K562 (cell line): ENCODE data around the gene FBXO21. TPM values are rescaled to one million over a fixed set of nuclear protein-coding genes. Genes with fewer than 3 reads are reported as not detected.

Source experiments
- ARNT ChIP-seq, 2 experiments: fragments of 450-650 bp; IDR thresholded peaks; 2 replicates each; pipeline ENCODE4 v1.6.1; 2016; ENCODE audit warnings: mild to moderate bottlenecking in 1 of 2
- PCBP1 ChIP-seq: fragments of 200-400 bp; formaldehyde crosslinking; IDR thresholded peaks from 2 replicates; pipeline ENCODE4 v1.6.1; 2018; ENCODE audit warnings: mild to moderate bottlenecking, low read depth, low read length; ENCODE audit not compliant: poor library complexity, severe bottlenecking
- POLR2G ChIP-seq: fragments of 200-400 bp; formaldehyde crosslinking; IDR thresholded peaks from 2 replicates; pipeline ENCODE4 v1.6.1; 2017; ENCODE audit warnings: low read depth, mild to moderate bottlenecking, antibody characterized with exemption, low read length, moderate library complexity
- SPI1 ChIP-seq: IDR thresholded peaks from 2 replicates; pipeline ENCODE4 v1.6.1; 2011; ENCODE audit warnings: low read depth, low read length, control low read depth, borderline replicate concordance
- STAT5B ChIP-seq: fragments of 250-450 bp; sonication (Bioruptor Pico); IDR thresholded peaks from 2 replicates; pipeline ENCODE4 v1.8.0; 2021; ENCODE audit warnings: mild to moderate bottlenecking, inconsistent platforms
- ZNF408 ChIP-seq: fragments of 250-450 bp; sonication (Bioruptor Pico); IDR thresholded peaks from 2 replicates; pipeline ENCODE4 v1.4.0; 2020; ENCODE audit warnings: low read depth, mild to moderate bottlenecking, moderate library complexity
- ZNF41 ChIP-seq: fragments of 250-450 bp; sonication (Bioruptor Pico); conservative IDR thresholded peaks from 2 replicates; pipeline ENCODE4 v1.4.0; 2020; ENCODE audit warnings: mild to moderate bottlenecking
- polyA plus RNA-seq, 8 experiments: library from polyadenylated mRNA; depleted of rRNA in 4 of 8; stranded (reverse) in 5 of 8; unstranded in 3 of 8; fragments of >200 nt; fragmentation: Nextera tagmentation in 2 of 8; fragmentation: Illumina TruSeq in 1 of 8; extraction: Ambion mirVana in 2 of 8; extraction: Trizol in 1 of 8; gene quantifications; 2 replicates each; pipeline versions ENCODE4 v1.2.1 to v1.2.3, GENCODE V29; 2011 to 2014; ENCODE audit warnings: inconsistent platforms in 1 of 8, missing spikeins in 1 of 8
- total RNA-seq, 7 experiments: library from RNA; depleted of rRNA in 6 of 7; stranded (reverse); fragments of >200 nt in 6 of 7; fragmentation: Illumina TruSeq in 2 of 7; extraction: Trizol in 2 of 7; gene quantifications; 2 replicates each; pipeline versions ENCODE4 v1.2.1 to v1.2.3, GENCODE V29; 2011 to 2021; ENCODE audit warnings: low replicate concordance in 1 of 7
- TF ChIP-seq, protein P1 (sequence below): fragments of 450-650 bp; IDR thresholded peaks from 2 replicates; pipeline ENCODE4 v1.6.1; 2014; ENCODE audit warnings: low read depth, mild to moderate bottlenecking, moderate library complexity, borderline replicate concordance
- TF ChIP-seq, protein P2 (sequence below): fragments of 200-400 bp; formaldehyde crosslinking; IDR thresholded peaks from 2 replicates; pipeline ENCODE4 v1.6.1; 2017; ENCODE audit warnings: mild to moderate bottlenecking, low read depth, low read length, moderate library complexity
- TF ChIP-seq, protein P3 (sequence below): fragments of 450-650 bp; IDR thresholded peaks from 2 replicates; pipeline ENCODE4 v1.6.1; 2016
- TF ChIP-seq, protein P4 (sequence below): fragments of 450-650 bp; IDR thresholded peaks from 2 replicates; pipeline ENCODE4 v1.6.1; 2016; ENCODE audit warnings: borderline replicate concordance

The FBXO21 gene
- total and polyA plus RNA-seq, 9 of the 15 experiments (the other 6 are each of a cell fraction or from before 2014, with no cell fraction given): 3.0 to 50.9 (median 9.1) TPM

DNA sequence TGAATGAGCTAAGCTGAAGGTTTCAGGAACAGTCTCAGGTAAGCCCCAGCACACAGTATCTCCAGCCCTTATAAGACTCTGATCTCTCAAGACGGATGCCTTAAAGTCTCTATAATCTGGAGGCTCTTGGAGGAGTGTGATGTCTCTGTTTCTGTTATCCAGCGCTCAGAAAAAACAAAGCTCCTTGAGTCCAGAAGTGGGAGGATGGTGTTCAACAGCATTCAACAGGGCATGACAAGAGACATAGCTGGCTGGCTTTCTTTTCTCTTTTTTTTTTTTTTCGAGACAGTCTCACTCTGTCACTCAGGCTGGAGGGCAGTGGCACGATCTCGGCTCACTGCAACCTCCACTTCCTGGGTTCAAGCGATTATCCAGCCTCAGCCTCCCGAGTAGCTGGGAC, 59.5 kb downstream of the FBXO21 start (continued):
- TF ChIP-seq, protein P1, sequence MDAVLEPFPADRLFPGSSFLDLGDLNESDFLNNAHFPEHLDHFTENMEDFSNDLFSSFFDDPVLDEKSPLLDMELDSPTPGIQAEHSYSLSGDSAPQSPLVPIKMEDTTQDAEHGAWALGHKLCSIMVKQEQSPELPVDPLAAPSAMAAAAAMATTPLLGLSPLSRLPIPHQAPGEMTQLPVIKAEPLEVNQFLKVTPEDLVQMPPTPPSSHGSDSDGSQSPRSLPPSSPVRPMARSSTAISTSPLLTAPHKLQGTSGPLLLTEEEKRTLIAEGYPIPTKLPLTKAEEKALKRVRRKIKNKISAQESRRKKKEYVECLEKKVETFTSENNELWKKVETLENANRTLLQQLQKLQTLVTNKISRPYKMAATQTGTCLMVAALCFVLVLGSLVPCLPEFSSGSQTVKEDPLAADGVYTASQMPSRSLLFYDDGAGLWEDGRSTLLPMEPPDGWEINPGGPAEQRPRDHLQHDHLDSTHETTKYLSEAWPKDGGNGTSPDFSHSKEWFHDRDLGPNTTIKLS: no peak
- TF ChIP-seq POLR2G (no peak), PCBP1 (no peak), STAT5B (CRISPR knock-in tag) (no peak), ZNF41 (CRISPR knock-in tag) (no peak), ARNT (IDR thresholded peaks at IDR 0.05) (no peak), SPI1 (no peak), ZNF408 (no peak)
- TF ChIP-seq, protein P2, sequence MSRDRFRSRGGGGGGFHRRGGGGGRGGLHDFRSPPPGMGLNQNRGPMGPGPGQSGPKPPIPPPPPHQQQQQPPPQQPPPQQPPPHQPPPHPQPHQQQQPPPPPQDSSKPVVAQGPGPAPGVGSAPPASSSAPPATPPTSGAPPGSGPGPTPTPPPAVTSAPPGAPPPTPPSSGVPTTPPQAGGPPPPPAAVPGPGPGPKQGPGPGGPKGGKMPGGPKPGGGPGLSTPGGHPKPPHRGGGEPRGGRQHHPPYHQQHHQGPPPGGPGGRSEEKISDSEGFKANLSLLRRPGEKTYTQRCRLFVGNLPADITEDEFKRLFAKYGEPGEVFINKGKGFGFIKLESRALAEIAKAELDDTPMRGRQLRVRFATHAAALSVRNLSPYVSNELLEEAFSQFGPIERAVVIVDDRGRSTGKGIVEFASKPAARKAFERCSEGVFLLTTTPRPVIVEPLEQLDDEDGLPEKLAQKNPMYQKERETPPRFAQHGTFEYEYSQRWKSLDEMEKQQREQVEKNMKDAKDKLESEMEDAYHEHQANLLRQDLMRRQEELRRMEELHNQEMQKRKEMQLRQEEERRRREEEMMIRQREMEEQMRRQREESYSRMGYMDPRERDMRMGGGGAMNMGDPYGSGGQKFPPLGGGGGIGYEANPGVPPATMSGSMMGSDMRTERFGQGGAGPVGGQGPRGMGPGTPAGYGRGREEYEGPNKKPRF: no peak
- TF ChIP-seq, protein P3, sequence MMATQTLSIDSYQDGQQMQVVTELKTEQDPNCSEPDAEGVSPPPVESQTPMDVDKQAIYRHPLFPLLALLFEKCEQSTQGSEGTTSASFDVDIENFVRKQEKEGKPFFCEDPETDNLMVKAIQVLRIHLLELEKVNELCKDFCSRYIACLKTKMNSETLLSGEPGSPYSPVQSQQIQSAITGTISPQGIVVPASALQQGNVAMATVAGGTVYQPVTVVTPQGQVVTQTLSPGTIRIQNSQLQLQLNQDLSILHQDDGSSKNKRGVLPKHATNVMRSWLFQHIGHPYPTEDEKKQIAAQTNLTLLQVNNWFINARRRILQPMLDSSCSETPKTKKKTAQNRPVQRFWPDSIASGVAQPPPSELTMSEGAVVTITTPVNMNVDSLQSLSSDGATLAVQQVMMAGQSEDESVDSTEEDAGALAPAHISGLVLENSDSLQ: no peak
- TF ChIP-seq, protein P4, sequence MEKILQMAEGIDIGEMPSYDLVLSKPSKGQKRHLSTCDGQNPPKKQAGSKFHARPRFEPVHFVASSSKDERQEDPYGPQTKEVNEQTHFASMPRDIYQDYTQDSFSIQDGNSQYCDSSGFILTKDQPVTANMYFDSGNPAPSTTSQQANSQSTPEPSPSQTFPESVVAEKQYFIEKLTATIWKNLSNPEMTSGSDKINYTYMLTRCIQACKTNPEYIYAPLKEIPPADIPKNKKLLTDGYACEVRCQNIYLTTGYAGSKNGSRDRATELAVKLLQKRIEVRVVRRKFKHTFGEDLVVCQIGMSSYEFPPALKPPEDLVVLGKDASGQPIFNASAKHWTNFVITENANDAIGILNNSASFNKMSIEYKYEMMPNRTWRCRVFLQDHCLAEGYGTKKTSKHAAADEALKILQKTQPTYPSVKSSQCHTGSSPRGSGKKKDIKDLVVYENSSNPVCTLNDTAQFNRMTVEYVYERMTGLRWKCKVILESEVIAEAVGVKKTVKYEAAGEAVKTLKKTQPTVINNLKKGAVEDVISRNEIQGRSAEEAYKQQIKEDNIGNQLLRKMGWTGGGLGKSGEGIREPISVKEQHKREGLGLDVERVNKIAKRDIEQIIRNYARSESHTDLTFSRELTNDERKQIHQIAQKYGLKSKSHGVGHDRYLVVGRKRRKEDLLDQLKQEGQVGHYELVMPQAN: no peak
